ENCODE measurements around the gene AVL9.
A peak's percentile ranks its signal among the peaks of the same experiment; 100 is the strongest.
"Not testable (repeated sequence)": the region's sequence is repeated elsewhere in the genome, so short reads cannot be mapped to it uniquely, and the experiment has no call there.

AVL9 gene

DNA sequence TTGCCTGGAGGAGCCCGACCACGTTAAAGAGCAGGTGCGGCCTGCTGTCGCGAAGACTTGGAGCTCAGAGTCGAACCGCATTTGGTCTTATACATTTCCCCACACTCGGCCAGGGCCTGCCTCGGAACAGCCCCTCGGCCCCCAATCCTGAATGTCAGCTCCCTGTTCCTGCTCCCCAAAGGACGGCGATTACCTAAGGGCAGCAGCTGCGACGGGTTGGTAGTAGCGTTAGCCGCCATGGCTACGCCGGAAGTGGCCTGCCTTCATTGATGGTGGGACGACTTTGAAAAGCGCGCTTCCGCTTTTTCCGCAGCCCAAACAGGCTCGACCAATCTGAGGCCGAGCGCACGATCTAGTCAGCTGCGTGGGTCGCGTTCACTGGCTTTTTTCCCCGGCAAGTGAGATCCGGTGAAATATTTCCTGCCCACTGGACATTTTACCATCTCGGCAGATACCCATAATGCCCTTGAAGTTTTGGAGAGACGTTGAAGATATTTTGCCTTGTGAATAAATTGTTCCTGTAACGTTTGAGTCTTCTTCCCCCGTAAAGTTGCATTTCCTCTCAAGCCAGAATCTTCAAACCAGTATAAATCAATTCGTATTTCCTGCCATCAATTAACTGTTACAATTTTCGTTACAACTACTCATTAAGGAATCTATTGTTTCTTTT is 5.0 kb upstream of the AVL9 start, which contains the start of gene LSM5:
TSS of gene LSM5 (minus strand) at position 254 of the 670 bp plus-strand sequence. CDS start at position 239, 15 bp downstream.
- Histone ChIP-seq H3K79me2 (ENCODE audit: insufficient read depth, low read length) (peaks cover 12% of the 10 kb centered on the region), H3F3A (ENCODE audit: insufficient read depth) (peaks cover 24% of the 10 kb centered on the region), H3K36me3 (ENCODE audit: low read length) (peaks cover 16% of the 10 kb centered on the region; the same call in 1 of the 2 replicates), H4K20me1 (ENCODE audit: low read depth, low read length) (0 out of 2 replicates have a peak, but pooled peaks cover 3% of the 10 kb centered on the region), H3K9me2 (replicated peaks; ENCODE audit: insufficient read depth, low read length) (no peaks in the 10 kb centered on the region), H3K27me3 (ENCODE audit: low read length) (no peaks in the 10 kb centered on the region), H2AFZ (ENCODE audit: low read depth, low read length, severe bottlenecking) (peak within 1 kb of the TSS; percentile 90), H3K9ac (ENCODE audit: low read length) (peak within 1 kb of the TSS; percentile 66), H3K4me2 (ENCODE audit: low read depth, low read length, poor library complexity, severe bottlenecking) (peak within 1 kb of the TSS; percentile 91), H3K27ac (ENCODE audit: low read depth, low read length) (peak within 1 kb of the TSS; percentile 76), H3K4me3 (ENCODE audit: insufficient read depth, low read length, poor library complexity, severe bottlenecking) (peak within 1 kb of the TSS; percentile 60), H3K9me3 (ENCODE audit: insufficient read depth, low read length) (no peaks in the 10 kb centered on the region)
- TF ChIP-seq EZH2phosphoT487 (conservative IDR thresholded peaks at IDR 0.05; ENCODE audit: low read length): no peak
- TF ChIP-seq, protein P1, sequence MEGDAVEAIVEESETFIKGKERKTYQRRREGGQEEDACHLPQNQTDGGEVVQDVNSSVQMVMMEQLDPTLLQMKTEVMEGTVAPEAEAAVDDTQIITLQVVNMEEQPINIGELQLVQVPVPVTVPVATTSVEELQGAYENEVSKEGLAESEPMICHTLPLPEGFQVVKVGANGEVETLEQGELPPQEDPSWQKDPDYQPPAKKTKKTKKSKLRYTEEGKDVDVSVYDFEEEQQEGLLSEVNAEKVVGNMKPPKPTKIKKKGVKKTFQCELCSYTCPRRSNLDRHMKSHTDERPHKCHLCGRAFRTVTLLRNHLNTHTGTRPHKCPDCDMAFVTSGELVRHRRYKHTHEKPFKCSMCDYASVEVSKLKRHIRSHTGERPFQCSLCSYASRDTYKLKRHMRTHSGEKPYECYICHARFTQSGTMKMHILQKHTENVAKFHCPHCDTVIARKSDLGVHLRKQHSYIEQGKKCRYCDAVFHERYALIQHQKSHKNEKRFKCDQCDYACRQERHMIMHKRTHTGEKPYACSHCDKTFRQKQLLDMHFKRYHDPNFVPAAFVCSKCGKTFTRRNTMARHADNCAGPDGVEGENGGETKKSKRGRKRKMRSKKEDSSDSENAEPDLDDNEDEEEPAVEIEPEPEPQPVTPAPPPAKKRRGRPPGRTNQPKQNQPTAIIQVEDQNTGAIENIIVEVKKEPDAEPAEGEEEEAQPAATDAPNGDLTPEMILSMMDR (IDR thresholded peaks at IDR 0.05; ENCODE audit: insufficient read depth, low read length, poor library complexity, severe bottlenecking): no peak

DNA sequence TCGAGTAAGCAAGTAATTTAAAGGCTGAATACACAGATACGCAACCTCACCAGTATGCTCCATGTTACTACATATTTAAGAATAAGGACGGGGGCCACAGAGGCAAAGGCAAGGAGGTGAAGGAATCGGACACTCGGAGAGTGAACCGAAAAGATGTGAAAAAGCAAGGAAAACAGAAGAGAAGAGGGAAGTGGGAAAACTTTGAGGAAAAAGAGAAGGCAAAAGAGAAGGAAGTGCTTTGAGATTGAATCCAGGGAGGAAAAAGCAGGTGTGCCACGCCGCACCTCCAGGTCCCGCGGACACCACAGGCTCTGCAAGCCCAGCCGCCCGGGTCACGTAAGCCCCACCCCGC is 367 bp upstream of the AVL9 start:
- H3K27ac ChIP-seq (ENCODE audit: low read depth, low read length): peak overlapping the region; percentile 65
- H3F3A ChIP-seq (ENCODE audit: insufficient read depth): peaks cover 18% of the 10 kb centered on the region; the same call in 1 of the 2 replicates
- H2AFZ ChIP-seq (ENCODE audit: low read depth, low read length, severe bottlenecking): peak overlapping the region; percentile 99
- peak overlapping the region; percentile 99 for H3K4me3 ChIP-seq (ENCODE audit: insufficient read depth, low read length, poor library complexity, severe bottlenecking)
- peak overlapping the region; percentile 81 for H3K9ac ChIP-seq (ENCODE audit: low read length)
- H4K20me1 ChIP-seq (ENCODE audit: low read depth, low read length): no peaks in the 10 kb centered on the region
- TF ChIP-seq, protein P1 (IDR thresholded peaks at IDR 0.05; ENCODE audit: insufficient read depth, low read length, poor library complexity, severe bottlenecking): no peak
- TF ChIP-seq EZH2phosphoT487 (conservative IDR thresholded peaks at IDR 0.05; ENCODE audit: low read length): no peak
- peaks cover 42% of the 10 kb centered on the region for H3K79me2 ChIP-seq (ENCODE audit: insufficient read depth, low read length)
- no peaks in the 10 kb centered on the region for H3K9me3 ChIP-seq (ENCODE audit: insufficient read depth, low read length)
- H3K27me3 ChIP-seq (ENCODE audit: low read length): no peaks in the 10 kb centered on the region
- peak overlapping the region; percentile 97 for H3K4me2 ChIP-seq (ENCODE audit: low read depth, low read length, poor library complexity, severe bottlenecking)
- H3K9me2 ChIP-seq (replicated peaks; ENCODE audit: insufficient read depth, low read length): no peaks in the 10 kb centered on the region
- H3K36me3 ChIP-seq (ENCODE audit: low read length): peaks cover 11% of the 10 kb centered on the region

GRCh38 chr7:32496052-32496813 is 944 bp downstream of the AVL9 start:
- Histone ChIP-seq H3F3A (ENCODE audit: insufficient read depth) (peaks cover 24% of the 10 kb centered on the region; the same call in 1 of the 2 replicates), H3K4me2 (ENCODE audit: low read depth, low read length, poor library complexity, severe bottlenecking) (peak overlapping the region; percentile 73), H4K20me1 (ENCODE audit: low read depth, low read length) (peaks cover 1% of the 10 kb centered on the region; the same call in 1 of the 2 replicates), H3K9ac (ENCODE audit: low read length) (peak overlapping the region; percentile 66), H3K79me2 (ENCODE audit: insufficient read depth, low read length) (peaks cover 54% of the 10 kb centered on the region), H3K27ac (ENCODE audit: low read depth, low read length) (peak overlapping the region; percentile 95), H2AFZ (ENCODE audit: low read depth, low read length, severe bottlenecking) (peak overlapping the region; percentile 3), H3K36me3 (ENCODE audit: low read length) (peaks cover 11% of the 10 kb centered on the region), H3K4me3 (ENCODE audit: insufficient read depth, low read length, poor library complexity, severe bottlenecking) (peak overlapping the region; percentile 71), H3K9me3 (ENCODE audit: insufficient read depth, low read length) (no peaks in the 10 kb centered on the region), H3K27me3 (ENCODE audit: low read length) (no peaks in the 10 kb centered on the region), H3K9me2 (replicated peaks; ENCODE audit: insufficient read depth, low read length) (no peaks in the 10 kb centered on the region)
- TF ChIP-seq, protein P1 (IDR thresholded peaks at IDR 0.05; ENCODE audit: insufficient read depth, low read length, poor library complexity, severe bottlenecking): no peak
- TF ChIP-seq EZH2phosphoT487 (conservative IDR thresholded peaks at IDR 0.05; ENCODE audit: low read length): no peak

DNA sequence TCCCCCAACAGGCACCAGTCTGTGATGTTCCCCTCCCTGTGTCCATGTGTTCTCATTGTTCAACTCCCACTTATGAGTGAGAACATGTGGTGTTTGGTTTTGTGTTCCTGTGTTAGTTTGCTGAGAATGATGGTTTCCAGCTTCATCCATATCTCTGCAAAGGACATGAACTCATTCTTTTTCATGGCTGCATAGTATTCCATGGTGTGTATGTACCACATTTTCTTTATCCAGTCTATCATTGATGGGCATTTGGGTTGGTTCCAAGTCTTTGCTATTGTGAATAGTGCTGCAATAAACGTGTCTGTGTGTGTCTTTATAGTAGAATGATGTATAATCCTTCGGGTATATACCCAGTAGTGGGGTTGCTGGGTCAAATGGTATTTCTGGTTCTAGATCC is 4.5 kb downstream of the AVL9 start:
- H3K4me3 ChIP-seq (ENCODE audit: insufficient read depth, low read length, poor library complexity, severe bottlenecking); H3K9me3 ChIP-seq (ENCODE audit: insufficient read depth, low read length); H2AFZ ChIP-seq (ENCODE audit: low read depth, low read length, severe bottlenecking); H3K9ac ChIP-seq (ENCODE audit: low read length); H3K4me2 ChIP-seq (ENCODE audit: low read depth, low read length, poor library complexity, severe bottlenecking); H3K27ac ChIP-seq (ENCODE audit: low read depth, low read length); H3K9me2 ChIP-seq (replicated peaks; ENCODE audit: insufficient read depth, low read length); H3K27me3 ChIP-seq (ENCODE audit: low read length): not testable (repeated sequence)
- Histone ChIP-seq H4K20me1 (ENCODE audit: low read depth, low read length) (peaks cover 16% of the 10 kb centered on the region), H3K79me2 (ENCODE audit: insufficient read depth, low read length) (peaks cover 88% of the 10 kb centered on the region), H3K36me3 (ENCODE audit: low read length) (peaks cover 20% of the 10 kb centered on the region), H3F3A (ENCODE audit: insufficient read depth) (peaks cover 19% of the 10 kb centered on the region; the same call in 1 of the 2 replicates)

GRCh38 chr7:32500216-32500615 is 4.9 kb downstream of the AVL9 start:
- Histone ChIP-seq H3F3A (ENCODE audit: insufficient read depth) (peaks cover 16% of the 10 kb centered on the region; the same call in 1 of the 2 replicates), H4K20me1 (ENCODE audit: low read depth, low read length) (peaks cover 16% of the 10 kb centered on the region), H3K4me2 (ENCODE audit: low read depth, low read length, poor library complexity, severe bottlenecking) (peak overlapping the region; percentile 45), H3K79me2 (ENCODE audit: insufficient read depth, low read length) (peaks cover 92% of the 10 kb centered on the region), H3K27ac (ENCODE audit: low read depth, low read length) (peak overlapping the region; percentile 58), H3K36me3 (ENCODE audit: low read length) (peaks cover 20% of the 10 kb centered on the region)
- H3K9ac ChIP-seq (ENCODE audit: low read length); H2AFZ ChIP-seq (ENCODE audit: low read depth, low read length, severe bottlenecking); H3K9me2 ChIP-seq (replicated peaks; ENCODE audit: insufficient read depth, low read length); H3K27me3 ChIP-seq (ENCODE audit: low read length); H3K9me3 ChIP-seq (ENCODE audit: insufficient read depth, low read length); H3K4me3 ChIP-seq (ENCODE audit: insufficient read depth, low read length, poor library complexity, severe bottlenecking): not testable (repeated sequence)
